Hippocampal formation (tissue), 2 donors: ENCODE data around the gene EID2B.

ENCODE experiments used
- DNase-seq, 2 donors: peaks; one replicate each; lab custom pipeline; 2025; lab: John Stamatoyannopoulos, UW

EID2B gene

GRCh38 chr19:39498798-39499642 lies 33.6 kb downstream of the EID2B start, which contains the start of gene DLL3:
DLL3 (plus strand) TSS chr19:39498947; CDS start chr19:39498975, 28 bp downstream.
- no peak for DNase-seq

- peak; percentile 2 to 7 for DNase-seq
Measured at GRCh38 chr19:39497996-39498797, 34.5 kb downstream of the EID2B start.

DNA sequence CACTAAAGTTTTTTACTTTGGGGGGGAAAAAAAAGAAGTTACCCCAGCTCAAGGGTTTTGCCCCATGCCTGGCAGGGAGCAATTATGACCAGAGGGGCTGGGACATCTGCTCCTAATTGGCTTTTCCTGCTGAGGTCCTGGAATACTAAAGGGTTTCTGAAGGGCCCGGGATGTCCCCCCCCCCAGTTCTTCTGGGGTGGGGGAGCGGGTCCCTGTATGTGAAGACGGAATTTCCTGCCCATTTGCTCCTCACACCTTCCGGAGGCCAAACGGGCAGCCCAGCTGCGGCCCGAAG lies 35.0 kb downstream of the EID2B start:
- DNase-seq, result no peak

- no peak for DNase-seq
Measured at GRCh38 chr19:39496063-39496462, 36.6 kb downstream of the EID2B start.

- no peak for DNase-seq
Measured at GRCh38 chr19:39494661-39495060, 38.0 kb downstream of the EID2B start.

DNA sequence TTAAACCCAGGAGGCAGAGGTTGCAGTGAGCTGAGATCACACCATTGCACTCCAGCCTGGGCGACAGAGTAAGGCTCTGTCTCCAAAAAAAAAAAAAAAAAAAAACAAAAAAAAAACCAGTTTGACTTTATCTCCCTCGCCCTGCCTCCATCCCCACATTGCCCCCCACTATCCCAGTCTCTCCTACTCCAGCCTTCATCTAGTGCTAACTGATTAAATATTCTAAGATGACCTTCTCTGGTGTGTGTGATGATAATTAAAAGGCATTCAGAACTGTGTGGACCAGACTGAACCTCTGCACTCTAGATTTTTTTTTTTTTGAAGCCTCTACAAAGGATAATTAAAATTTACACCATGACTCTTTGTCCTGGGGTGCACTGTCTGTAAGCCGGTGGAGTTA lies 39.9 kb downstream of the EID2B start:
- DNase-seq, result no peak

GRCh38 chr19:39492225-39492624 lies 40.4 kb downstream of the EID2B start:
- no peak for DNase-seq

DNA sequence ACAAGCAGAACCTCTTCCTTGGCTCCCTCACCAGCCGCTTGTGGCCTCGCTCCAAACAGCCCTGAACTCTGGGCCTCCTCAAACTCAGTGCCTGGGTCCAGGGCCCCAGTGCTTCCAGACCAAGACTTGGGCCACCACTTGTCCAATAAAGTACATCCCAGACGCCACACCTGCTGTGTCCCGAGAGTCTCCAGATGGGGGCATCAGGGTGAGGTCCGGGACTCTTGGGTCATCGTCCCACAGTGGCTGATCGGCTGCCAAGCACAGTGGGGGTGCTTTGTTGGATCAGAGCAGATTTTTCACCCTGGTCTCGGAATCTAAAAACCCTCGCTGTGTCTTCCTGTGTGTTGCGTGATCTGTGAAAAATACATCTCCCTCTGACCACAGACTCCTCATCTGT lies 42.9 kb downstream of the EID2B start:
- no peak for DNase-seq

DNA sequence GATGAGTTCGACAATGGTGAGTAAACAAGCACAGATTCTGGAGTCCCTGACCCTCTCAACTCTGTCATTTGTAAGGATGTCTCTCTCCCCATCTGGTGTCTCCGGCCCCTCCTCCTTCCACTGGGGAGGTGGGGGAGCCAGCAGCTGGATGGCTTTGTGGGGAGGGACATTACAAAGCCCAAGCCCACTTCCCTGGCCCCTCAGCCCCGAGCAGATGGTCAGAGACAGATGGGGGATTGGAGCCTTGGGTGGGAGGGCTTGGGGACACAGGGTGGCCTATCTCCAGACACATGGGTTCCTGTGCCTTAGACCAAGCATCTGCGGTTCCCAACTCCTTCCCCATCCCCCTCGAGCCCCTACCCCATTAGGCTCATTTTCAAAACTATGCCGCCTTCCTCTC lies 49.5 kb downstream of the EID2B start:
- no peak for DNase-seq

GRCh38 chr19:39481676-39482075 lies 51.0 kb downstream of the EID2B start:
- DNase-seq, result no peak

DNA sequence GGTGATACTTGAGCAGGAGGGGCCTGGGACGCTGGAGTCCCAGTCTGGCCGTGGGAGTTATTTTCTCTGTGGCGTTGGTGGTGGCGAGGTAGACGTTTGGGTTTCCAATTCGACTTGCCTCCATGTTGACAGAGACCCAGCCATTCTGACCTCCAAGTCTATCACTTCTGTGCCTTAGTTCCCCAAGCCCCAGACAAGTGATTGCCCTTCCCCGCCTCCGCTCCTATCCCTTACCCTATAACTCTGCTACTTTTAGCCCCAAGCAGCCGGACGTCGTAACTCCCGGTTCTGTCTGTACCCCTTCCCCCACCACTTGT lies 51.5 kb downstream of the EID2B start:
- DNase-seq, result no peak
